Transverse colon (tissue), 4 donors: ENCODE results near the gene IMMP1L. TPM values are rescaled to one million over a fixed set of nuclear protein-coding genes. Genes with fewer than 3 reads are reported as not detected.

Experiments used
- DNase-seq: peaks from one replicate; pipeline ENCODE4 v3.0.0-alpha.2; 2019
- H3K27ac ChIP-seq, 4 donors: fragments of 200-600 bp; sonication (generic); 2 replicates each; pipeline ENCODE4 v1.5.1; 2016 to 2018; ENCODE audit warnings: inconsistent platforms in 4 of 4
- H3K27me3 ChIP-seq: fragments of 200-600 bp; sonication (generic); 2 replicates; pipeline ENCODE4 v1.5.1; 2017; ENCODE audit warnings: inconsistent platforms
- H3K36me3 ChIP-seq, 4 donors: fragments of 200-600 bp; sonication (generic); 2 replicates each; pipeline ENCODE4 v1.5.1; 2017 to 2019; ENCODE audit warnings: inconsistent platforms in 4 of 4
- H3K4me1 ChIP-seq, 4 donors: fragments of 200-600 bp; sonication (generic); 2 replicates each; pipeline ENCODE4 v1.5.1; 2017 to 2020; ENCODE audit warnings: inconsistent platforms in 4 of 4
- H3K4me3 ChIP-seq, 4 donors: fragments of 200-600 bp; sonication (generic); 1 replicate in 1 of 4; 2 replicates in 3 of 4; pipeline versions ENCODE4 v1.5.1 to v1.6.1; 2017 to 2019; ENCODE audit warnings: inconsistent platforms in 4 of 4
- H3K9me3 ChIP-seq, 2 donors: fragments of 200-600 bp; sonication (generic); 2 replicates each; pipeline ENCODE4 v1.5.1; 2017 to 2019; ENCODE audit warnings: inconsistent platforms in 2 of 2
- EP300 ChIP-seq: sonication (generic); formaldehyde crosslinking; IDR thresholded peaks from one replicate; pipeline ENCODE4 v1.6.1; 2017; ENCODE audit warnings: antibody characterized with exemption, low read depth
- POLR2A ChIP-seq: fragments of 450-650 bp; IDR thresholded peaks from one replicate; pipeline ENCODE4 v1.6.1; 2016; ENCODE audit warnings: antibody characterized with exemption, mild to moderate bottlenecking, moderate library complexity
- POLR2AphosphoS5 ChIP-seq, 3 donors: sonication (generic); formaldehyde crosslinking; IDR thresholded peaks; one replicate each; pipeline ENCODE4 v1.6.1; 2016; ENCODE audit warnings: antibody characterized with exemption in 3 of 3
- WGBS, 2 donors: methylation state at CpG; one replicate each; pipeline ENCODE4 v1.1.5; 2018; ENCODE audit warnings: low coverage in 1 of 2; 5-methylcytosine and 5-hydroxymethylcytosine counted together
- in situ Hi-C, 4 donors: fragments of 200-750 bp; cut with MboI; loops; one replicate each; pipeline versions ENCODE4 v1.15.0 to v1.15.1; 2017; ENCODE audit warnings: low sequenced_read_pairs in 3 of 4, low pct_ligation_motif_present in 1 of 4, low pct_unique_long_range_greater_than_20kb in 1 of 4
- intact Hi-C: fragments of 100-400 bp; cut with DNase I; formaldehyde crosslinking; loops from one replicate; pipeline ENCODE4 v1.15.1; 2023; ENCODE audit warnings: low total_unique reads
- total RNA-seq, 4 donors: library from RNA; depleted of rRNA; stranded (reverse); fragments of >200 nt; gene quantifications; one replicate each; pipeline ENCODE4 v1.1.0, GENCODE V29; 2016
- TF ChIP-seq, protein P1 (sequence below), 5 experiments: fragments of 200-600 bp in 3 of 5; fragments of 450-650 bp in 2 of 5; sonication (generic) in 3 of 5; IDR thresholded peaks; 1 replicate in 2 of 5; 2 replicates in 3 of 5; pipeline ENCODE4 v1.5.1; 2016 to 2017; ENCODE audit warnings: antibody characterized with exemption in 5 of 5, inconsistent platforms in 3 of 5, mild to moderate bottlenecking in 2 of 5, moderate library complexity in 1 of 5

IMMP1L gene, protein sequence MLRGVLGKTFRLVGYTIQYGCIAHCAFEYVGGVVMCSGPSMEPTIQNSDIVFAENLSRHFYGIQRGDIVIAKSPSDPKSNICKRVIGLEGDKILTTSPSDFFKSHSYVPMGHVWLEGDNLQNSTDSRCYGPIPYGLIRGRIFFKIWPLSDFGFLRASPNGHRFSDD
- total RNA-seq, result 10 to 100 TPM in 2 of 4 donors, under 1 TPM in 1, not detected in 1; 0.80 to 46.8 (median 13.8) TPM

DNA sequence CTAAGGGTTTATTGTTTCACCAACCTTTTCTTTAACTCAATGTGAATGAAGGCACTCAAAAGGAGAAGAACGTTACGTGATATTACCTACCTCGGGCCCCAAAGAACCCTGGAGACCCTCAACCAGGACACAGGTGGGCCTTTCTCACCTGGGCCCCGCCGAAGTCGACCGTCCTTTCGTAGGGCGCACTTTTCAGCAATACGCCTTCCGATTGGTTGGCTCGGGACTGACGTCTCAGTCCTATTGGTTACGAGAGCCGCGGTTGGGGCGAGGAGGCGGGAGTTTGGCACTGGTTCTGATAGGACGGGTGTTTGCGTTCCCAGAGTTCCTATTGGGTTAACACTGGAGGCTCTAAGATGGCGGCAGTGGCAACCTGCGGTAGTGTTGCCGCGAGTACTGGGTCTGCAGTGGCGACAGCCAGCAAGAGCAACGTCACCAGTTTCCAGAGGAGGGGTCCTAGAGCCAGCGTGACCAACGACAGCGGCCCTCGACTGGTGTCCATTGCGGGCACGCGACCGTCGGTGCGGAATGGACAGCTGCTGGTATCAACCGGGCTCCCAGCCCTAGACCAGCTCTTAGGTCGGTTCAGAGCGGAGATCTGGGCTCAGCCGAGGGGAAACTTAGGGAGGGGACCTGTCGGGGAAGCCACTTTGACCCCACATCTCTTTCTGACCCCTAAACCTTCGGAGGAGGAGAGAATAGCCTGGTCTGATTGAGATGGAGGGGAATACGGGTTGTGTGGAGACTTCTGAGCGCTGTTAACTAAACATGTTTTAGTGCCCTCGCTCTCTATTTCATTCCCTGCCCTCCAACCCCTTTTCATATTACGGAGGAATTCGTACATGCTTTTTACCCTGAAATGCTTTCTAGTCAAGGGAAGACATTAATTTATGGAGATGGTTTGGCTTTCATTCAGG lies at the start of gene IMMP1L, which contains the start of gene ELP4:
Gene IMMP1L, minus strand, starts transcription at position 194 of the 917 bp plus-strand sequence. CDS start 46,346 bp downstream, outside the sequence.
Gene ELP4, plus strand, starts transcription at position 339 of the 917 bp plus-strand sequence. Its CDS starts 18 bp downstream, at position 357.
- Histone ChIP-seq H3K4me3 (peak within 1 kb of the TSS; percentile 62 to 81 (median 76)), H3K36me3 (peaks cover 0 to 5% (median 0%) of the 10 kb centered on the region in 4 donors), H3K4me1 (peaks cover 3 to 32% (median 22%) of the 10 kb centered on the region in 4 donors), H3K9me3 (no peaks in the 10 kb centered on the region), H3K27me3 (no peaks in the 10 kb centered on the region), H3K27ac (peak within 1 kb of the TSS; percentile 78 to 88 (median 84))
- WGBS, 2 donors, result 0% methylated on average over 15 to 44 of the region's 47 CpGs
- in situ Hi-C loops, result no loop called here
- peak; percentile 97 for DNase-seq
- peak; percentile 56 to 73 (median 67) for TF ChIP-seq POLR2AphosphoS5 (IDR thresholded peaks at IDR 0.05)
- TF ChIP-seq POLR2A, result peak; percentile 62
- TF ChIP-seq EP300, result no peak
- intact Hi-C loops, result no loop called here

DNA sequence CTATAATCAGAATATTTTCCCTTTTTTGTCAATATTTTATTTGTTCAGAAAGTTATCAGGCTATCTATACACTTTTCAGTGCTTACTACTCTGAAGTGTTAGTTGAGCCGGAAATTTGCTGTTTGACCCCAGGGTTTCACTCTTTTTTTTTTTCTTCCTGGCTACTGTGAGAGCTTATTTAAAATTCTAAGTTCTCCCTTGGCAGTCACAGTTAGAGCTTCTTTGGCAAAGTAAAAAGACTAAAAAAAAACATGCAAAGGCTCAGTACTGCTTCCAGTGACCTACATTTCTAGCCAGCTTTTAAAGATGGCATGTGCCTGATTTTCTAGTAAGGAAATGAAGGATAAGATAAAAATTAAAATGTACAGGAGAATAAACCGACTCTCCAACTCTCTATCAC lies 48.6 kb upstream of the IMMP1L start:
- 63 to 69% methylated on average over 2 of the region's 2 CpGs for WGBS, 2 donors
- TF ChIP-seq POLR2A (no peak), POLR2AphosphoS5 (IDR thresholded peaks at IDR 0.05) (no peak), EP300 (no peak)
- TF ChIP-seq, protein P1, sequence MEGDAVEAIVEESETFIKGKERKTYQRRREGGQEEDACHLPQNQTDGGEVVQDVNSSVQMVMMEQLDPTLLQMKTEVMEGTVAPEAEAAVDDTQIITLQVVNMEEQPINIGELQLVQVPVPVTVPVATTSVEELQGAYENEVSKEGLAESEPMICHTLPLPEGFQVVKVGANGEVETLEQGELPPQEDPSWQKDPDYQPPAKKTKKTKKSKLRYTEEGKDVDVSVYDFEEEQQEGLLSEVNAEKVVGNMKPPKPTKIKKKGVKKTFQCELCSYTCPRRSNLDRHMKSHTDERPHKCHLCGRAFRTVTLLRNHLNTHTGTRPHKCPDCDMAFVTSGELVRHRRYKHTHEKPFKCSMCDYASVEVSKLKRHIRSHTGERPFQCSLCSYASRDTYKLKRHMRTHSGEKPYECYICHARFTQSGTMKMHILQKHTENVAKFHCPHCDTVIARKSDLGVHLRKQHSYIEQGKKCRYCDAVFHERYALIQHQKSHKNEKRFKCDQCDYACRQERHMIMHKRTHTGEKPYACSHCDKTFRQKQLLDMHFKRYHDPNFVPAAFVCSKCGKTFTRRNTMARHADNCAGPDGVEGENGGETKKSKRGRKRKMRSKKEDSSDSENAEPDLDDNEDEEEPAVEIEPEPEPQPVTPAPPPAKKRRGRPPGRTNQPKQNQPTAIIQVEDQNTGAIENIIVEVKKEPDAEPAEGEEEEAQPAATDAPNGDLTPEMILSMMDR (IDR thresholded peaks at IDR 0.05), result no peak
- intact Hi-C loops (no loop called here), in situ Hi-C loops (no loop called here)
- DNase-seq, result no peak
- no peak overlapping the region for H3K27ac ChIP-seq
- H3K4me3 ChIP-seq, result no peak overlapping the region
- no peaks in the 10 kb centered on the region for H3K27me3 ChIP-seq
- no peaks in the 10 kb centered on the region for H3K36me3 ChIP-seq
- peaks cover 0 to 11% (median 3%) of the 10 kb centered on the region in 4 donors for H3K4me1 ChIP-seq
- no peaks in the 10 kb centered on the region for H3K9me3 ChIP-seq

DNA sequence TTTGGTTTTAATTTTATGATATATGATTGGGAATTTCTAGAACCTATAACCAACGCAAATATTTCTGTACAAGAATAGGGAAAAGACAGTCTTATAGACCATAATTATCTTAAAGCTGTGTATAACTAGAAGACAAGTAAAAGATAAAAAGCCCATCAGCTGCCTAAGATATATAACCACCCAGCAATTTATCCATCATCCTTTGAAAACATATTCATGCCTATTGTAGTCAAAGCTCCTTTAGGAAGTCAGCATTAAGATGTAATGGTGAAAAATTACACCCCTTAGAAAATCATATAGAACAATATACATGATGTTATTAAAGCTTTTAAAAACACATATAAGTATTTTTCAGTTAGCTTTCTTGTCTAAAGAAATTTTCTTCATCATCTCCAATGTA lies 46.5 kb upstream of the IMMP1L start:
- Histone ChIP-seq H3K36me3 (no peaks in the 10 kb centered on the region), H3K4me1 (peaks cover 0 to 10% (median 2%) of the 10 kb centered on the region in 4 donors), H3K27me3 (no peaks in the 10 kb centered on the region), H3K4me3 (no peak overlapping the region), H3K27ac (no peak overlapping the region), H3K9me3 (no peaks in the 10 kb centered on the region)
- TF ChIP-seq, protein P1 (IDR thresholded peaks at IDR 0.05), result no peak
- TF ChIP-seq POLR2A, result no peak
- no peak for TF ChIP-seq POLR2AphosphoS5 (IDR thresholded peaks at IDR 0.05)
- TF ChIP-seq EP300, result no peak
- WGBS, 2 donors, result 71 to 96% methylated on average over 1 of the region's 1 CpG
- intact Hi-C loops (no loop called here), in situ Hi-C loops (no loop called here)
- DNase-seq, result no peak

DNA sequence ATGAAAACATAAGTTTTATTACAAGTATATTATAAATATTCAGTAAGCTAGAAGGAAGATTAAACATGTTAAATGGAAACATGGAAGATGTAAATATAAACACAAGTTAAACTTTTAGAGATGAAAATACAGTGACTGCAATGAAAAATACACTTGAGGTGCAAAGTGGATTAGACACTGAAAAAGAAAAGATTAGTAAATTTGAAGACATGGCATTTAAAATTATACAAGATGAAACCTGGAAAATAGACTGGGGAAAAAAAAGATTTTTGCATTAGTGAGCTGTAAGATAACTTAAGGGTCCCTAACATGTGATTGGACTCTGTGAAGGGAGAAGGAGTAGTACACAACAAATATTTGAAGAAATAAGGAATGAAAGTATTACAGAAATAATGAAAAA lies 33.4 kb upstream of the IMMP1L start:
- H3K9me3 ChIP-seq, result peaks cover 0 to 11% of the 10 kb centered on the region in 2 donors
- no peaks in the 10 kb centered on the region for H3K27me3 ChIP-seq
- H3K4me1 ChIP-seq, result no peaks in the 10 kb centered on the region
- in situ Hi-C loops (no loop called here), intact Hi-C loops (no loop called here)
- TF ChIP-seq EP300 (no peak), POLR2AphosphoS5 (IDR thresholded peaks at IDR 0.05) (no peak), POLR2A (no peak)
- TF ChIP-seq, protein P1 (IDR thresholded peaks at IDR 0.05), result no peak
- H3K4me3 ChIP-seq, result no peak overlapping the region
- no peak overlapping the region for H3K27ac ChIP-seq
- H3K36me3 ChIP-seq, result peaks cover 0 to 28% (median 5%) of the 10 kb centered on the region in 4 donors
- no peak for DNase-seq
